H1 (cell line): ENCODE data around the gene AGAP1. TPM values are rescaled to one million over a fixed set of nuclear protein-coding genes. Genes with fewer than 3 reads are reported as not detected.

Experiments used
- E2F6 ChIP-seq: IDR thresholded peaks from 2 replicates; pipeline ENCODE4 v1.6.1; 2012; ENCODE audit warnings: inconsistent platforms
- GABPA ChIP-seq: IDR thresholded peaks from 2 replicates; pipeline ENCODE4 v1.6.1; 2011; ENCODE audit warnings: mild to moderate bottlenecking, low read length, moderate library complexity, borderline replicate concordance; ENCODE audit not compliant: insufficient read depth
- KDM4A ChIP-seq: IDR thresholded peaks from one replicate; pipeline ENCODE4 v1.7.1; 2012; ENCODE audit warnings: low read depth, mild to moderate bottlenecking, moderate library complexity, low read length, inconsistent platforms; ENCODE audit not compliant: severe bottlenecking
- TBP ChIP-seq: IDR thresholded peaks from 2 replicates; pipeline ENCODE4 v1.6.1; 2011; ENCODE audit warnings: low read depth, low read length, improper control_type of control experiment
- YY1 ChIP-seq: IDR thresholded peaks from 2 replicates; pipeline ENCODE4 v1.6.1; 2011; ENCODE audit warnings: low read depth, mild to moderate bottlenecking, low read length
- polyA plus RNA-seq, 7 experiments: library from polyadenylated mRNA; depleted of rRNA in 3 of 7; stranded (reverse) in 5 of 7; unstranded in 2 of 7; fragments of >200 nt in 5 of 7; fragments of 200-250 nt in 2 of 7; gene quantifications; 1 replicate in 5 of 7; 2 replicates in 1 of 7; 4 replicates in 1 of 7; pipeline versions ENCODE4 v1.2.1 to v1.2.3, GENCODE V29; 2011 to 2013; ENCODE audit warnings: missing spikeins in 2 of 7, mixed read lengths in 2 of 7
- total RNA-seq: library from RNA; stranded (reverse); fragmentation: NEBNext Ultra II Directional; extraction: Animal tissue kit (Norgen Biotek cat#: 25700); gene quantifications from 2 replicates; pipeline ENCODE4 v1.2.1, GENCODE V29; 2021

The AGAP1 gene
- total and polyA plus RNA-seq, 2 of the 8 experiments (the other 6 are each of a cell fraction or from before 2014, with no cell fraction given) = 18.1 to 39.4 TPM

GRCh38 chr2:235576337-235576910 is 82.6 kb downstream of the AGAP1 start (continued):
- no peak for TF ChIP-seq E2F6
- no peak for TF ChIP-seq GABPA
- no peak for TF ChIP-seq KDM4A
- TF ChIP-seq YY1 = no peak
- TF ChIP-seq TBP = no peak
